ENCODE measurements around the gene ARFGEF2. TPM values are rescaled to one million over a fixed set of nuclear protein-coding genes. Genes with fewer than 3 reads are reported as not detected.
"Not testable (repeated sequence)": the region's sequence is repeated elsewhere in the genome, so short reads cannot be mapped to it uniquely, and the experiment has no call there.

The ARFGEF2 gene
- total RNA-seq, 1 experiment from 2014 or later = 32.9 TPM

- Histone ChIP-seq H3K36me3 (peaks cover 93% of the 10 kb centered on the region), H3K4me3 (no peak overlapping the region), H3K9me3 (replicated peaks) (no peaks in the 10 kb centered on the region), H3K4me1 (replicated peaks) (no peaks in the 10 kb centered on the region), H3K27ac (no peak overlapping the region), H3K27me3 (replicated peaks) (no peaks in the 10 kb centered on the region)
- DNase-seq (ENCODE audit: low read depth in 1 of 2, low spot score in 2 of 2) = no peak
These were observed 69.0 kb downstream of the ARFGEF2 start for GRCh38 chr20:48990467-48990866.

GRCh38 chr20:48995589-48995988 is 74.1 kb downstream of the ARFGEF2 start:
- no peak overlapping the region for H3K27ac ChIP-seq
- no peaks in the 10 kb centered on the region for H3K9me3 ChIP-seq (replicated peaks)
- no peak for DNase-seq (ENCODE audit: low read depth in 1 of 2, low spot score in 2 of 2)
- peaks cover 91% of the 10 kb centered on the region for H3K36me3 ChIP-seq
- no peaks in the 10 kb centered on the region for H3K4me1 ChIP-seq (replicated peaks)
- H3K27me3 ChIP-seq (replicated peaks) = no peaks in the 10 kb centered on the region
- no peak overlapping the region for H3K4me3 ChIP-seq

GRCh38 chr20:48999890-49000870 is 78.7 kb downstream of the ARFGEF2 start:
- DNase-seq (ENCODE audit: low read depth in 1 of 2, low spot score in 2 of 2) = no peak
- Histone ChIP-seq H3K27me3 (replicated peaks) (no peaks in the 10 kb centered on the region), H3K36me3 (peaks cover 55% of the 10 kb centered on the region), H3K4me3 (no peak overlapping the region), H3K27ac (no peak overlapping the region), H3K9me3 (replicated peaks) (no peaks in the 10 kb centered on the region), H3K4me1 (replicated peaks) (no peaks in the 10 kb centered on the region)

GRCh38 chr20:49001741-49002140 is 80.2 kb downstream of the ARFGEF2 start:
- H3K27me3 ChIP-seq (replicated peaks) = no peaks in the 10 kb centered on the region
- H3K4me3 ChIP-seq = no peak overlapping the region
- no peak for DNase-seq (ENCODE audit: low read depth in 1 of 2, low spot score in 2 of 2)
- peaks cover 50% of the 10 kb centered on the region for H3K36me3 ChIP-seq
- no peaks in the 10 kb centered on the region for H3K4me1 ChIP-seq (replicated peaks)
- H3K9me3 ChIP-seq (replicated peaks) = no peaks in the 10 kb centered on the region
- H3K27ac ChIP-seq = no peak overlapping the region

GRCh38 chr20:49006446-49006980 is 85.0 kb downstream of the ARFGEF2 start:
- Histone ChIP-seq H3K4me1 (replicated peaks) (no peaks in the 10 kb centered on the region), H3K36me3 (peaks cover 37% of the 10 kb centered on the region), H3K27ac (no peak overlapping the region), H3K27me3 (replicated peaks) (no peaks in the 10 kb centered on the region), H3K4me3 (no peak overlapping the region), H3K9me3 (replicated peaks) (no peaks in the 10 kb centered on the region)
- DNase-seq (ENCODE audit: low read depth in 1 of 2, low spot score in 2 of 2) = no peak

GRCh38 chr20:49009899-49010631 is 88.6 kb downstream of the ARFGEF2 start:
- Histone ChIP-seq H3K36me3 (peaks cover 65% of the 10 kb centered on the region), H3K27ac (no peak overlapping the region), H3K4me3 (no peak overlapping the region), H3K27me3 (replicated peaks) (no peaks in the 10 kb centered on the region), H3K9me3 (replicated peaks) (no peaks in the 10 kb centered on the region), H3K4me1 (replicated peaks) (no peaks in the 10 kb centered on the region)
- DNase-seq (ENCODE audit: low read depth in 1 of 2, low spot score in 2 of 2) = no peak

GRCh38 chr20:49024220-49024619 is 102.7 kb downstream of the ARFGEF2 start:
- peaks cover 60% of the 10 kb centered on the region for H3K36me3 ChIP-seq
- H3K4me1 ChIP-seq (replicated peaks) = no peaks in the 10 kb centered on the region
- H3K27me3 ChIP-seq (replicated peaks) = no peaks in the 10 kb centered on the region
- H3K27ac ChIP-seq = no peak overlapping the region
- no peaks in the 10 kb centered on the region for H3K9me3 ChIP-seq (replicated peaks)
- DNase-seq (ENCODE audit: low read depth in 1 of 2, low spot score in 2 of 2) = no peak
- no peak overlapping the region for H3K4me3 ChIP-seq

GRCh38 chr20:49028177-49028576 is 106.7 kb downstream of the ARFGEF2 start:
- H3K9me3 ChIP-seq (replicated peaks); H3K4me3 ChIP-seq; DNase-seq (ENCODE audit: low read depth in 1 of 2, low spot score in 2 of 2); H3K4me1 ChIP-seq (replicated peaks); H3K27ac ChIP-seq; H3K27me3 ChIP-seq (replicated peaks): not testable (repeated sequence)
- H3K36me3 ChIP-seq = peaks cover 67% of the 10 kb centered on the region

GRCh38 chr20:49028684-49029083 is 107.2 kb downstream of the ARFGEF2 start:
- no peak overlapping the region for H3K27ac ChIP-seq
- no peaks in the 10 kb centered on the region for H3K27me3 ChIP-seq (replicated peaks)
- H3K36me3 ChIP-seq = peaks cover 69% of the 10 kb centered on the region
- no peaks in the 10 kb centered on the region for H3K9me3 ChIP-seq (replicated peaks)
- H3K4me3 ChIP-seq = no peak overlapping the region
- no peak for DNase-seq (ENCODE audit: low read depth in 1 of 2, low spot score in 2 of 2)
- no peaks in the 10 kb centered on the region for H3K4me1 ChIP-seq (replicated peaks)

GRCh38 chr20:49029203-49029602 is 107.7 kb downstream of the ARFGEF2 start:
- no peaks in the 10 kb centered on the region for H3K27me3 ChIP-seq (replicated peaks)
- no peaks in the 10 kb centered on the region for H3K9me3 ChIP-seq (replicated peaks)
- no peak overlapping the region for H3K27ac ChIP-seq
- DNase-seq (ENCODE audit: low read depth in 1 of 2, low spot score in 2 of 2) = no peak
- H3K4me1 ChIP-seq (replicated peaks) = no peaks in the 10 kb centered on the region
- H3K4me3 ChIP-seq = no peak overlapping the region
- H3K36me3 ChIP-seq = peaks cover 65% of the 10 kb centered on the region

- peaks cover 67% of the 10 kb centered on the region for H3K36me3 ChIP-seq
- H3K27me3 ChIP-seq (replicated peaks) = no peaks in the 10 kb centered on the region
- no peaks in the 10 kb centered on the region for H3K4me1 ChIP-seq (replicated peaks)
- no peak for DNase-seq (ENCODE audit: low read depth in 1 of 2, low spot score in 2 of 2)
- H3K27ac ChIP-seq = no peak overlapping the region
- no peaks in the 10 kb centered on the region for H3K9me3 ChIP-seq (replicated peaks)
- H3K4me3 ChIP-seq = no peak overlapping the region
These were observed 109.6 kb downstream of the ARFGEF2 start for GRCh38 chr20:49030954-49031619.

GRCh38 chr20:49032455-49032854 is 110.9 kb downstream of the ARFGEF2 start:
- Histone ChIP-seq H3K9me3 (replicated peaks) (no peaks in the 10 kb centered on the region), H3K36me3 (peaks cover 59% of the 10 kb centered on the region), H3K27ac (no peak overlapping the region), H3K27me3 (replicated peaks) (no peaks in the 10 kb centered on the region), H3K4me3 (no peak overlapping the region), H3K4me1 (replicated peaks) (no peaks in the 10 kb centered on the region)
- no peak for DNase-seq (ENCODE audit: low read depth in 1 of 2, low spot score in 2 of 2)

- no peak for DNase-seq (ENCODE audit: low read depth in 1 of 2, low spot score in 2 of 2)
These were observed 112.7 kb downstream of the ARFGEF2 start for GRCh38 chr20:49034070-49034732.

More at GRCh38 chr20:49034070-49034732, 112.7 kb downstream of the ARFGEF2 start:
- Histone ChIP-seq H3K4me1 (replicated peaks) (no peaks in the 10 kb centered on the region; the same call in 1 of the 2 replicates), H3K9me3 (replicated peaks) (no peaks in the 10 kb centered on the region), H3K36me3 (peaks cover 46% of the 10 kb centered on the region), H3K27me3 (replicated peaks) (no peaks in the 10 kb centered on the region), H3K4me3 (no peak overlapping the region), H3K27ac (no peak overlapping the region)

Measured in SJSA1 (cell line).